K562 (cell line): ENCODE results near the gene SPTBN2. TPM values are rescaled to one million over a fixed set of nuclear protein-coding genes. Genes with fewer than 3 reads are reported as not detected.

ENCODE experiments used
- CREB1 ChIP-seq, 2 experiments: sonication (generic) in 1 of 2; formaldehyde crosslinking in 1 of 2; IDR thresholded peaks; 2 replicates each; pipeline versions ENCODE4 v1.6.1 to v1.8.0; 2012 to 2022; ENCODE audit warnings: inconsistent platforms in 1 of 2, mild to moderate bottlenecking in 1 of 2, missing genetic modification reagents in 1 of 2, moderate library complexity in 1 of 2
- ETS2 ChIP-seq: IDR thresholded peaks from 2 replicates; pipeline ENCODE4 v1.6.1; 2016; ENCODE audit warnings: borderline replicate concordance, missing genetic modification characterization, mild to moderate bottlenecking, moderate library complexity, missing compliant biosample characterization; ENCODE audit not compliant: poor library complexity, severe bottlenecking
- LCOR ChIP-seq: sonication (generic); formaldehyde crosslinking; IDR thresholded peaks from 2 replicates; pipeline ENCODE4 v1.8.0; 2022; ENCODE audit warnings: mild to moderate bottlenecking, missing genetic modification reagents
- MBD2 ChIP-seq: sonication (generic); IDR thresholded peaks from 2 replicates; pipeline ENCODE4 v1.6.1; 2016; ENCODE audit warnings: low read depth, borderline replicate concordance
- NFIC ChIP-seq: fragments of 450-650 bp; IDR thresholded peaks from 2 replicates; pipeline ENCODE4 v1.6.1; 2017; ENCODE audit warnings: mild to moderate bottlenecking, inconsistent platforms
- POLR2G ChIP-seq: fragments of 200-400 bp; formaldehyde crosslinking; IDR thresholded peaks from 2 replicates; pipeline ENCODE4 v1.6.1; 2017; ENCODE audit warnings: low read depth, mild to moderate bottlenecking, antibody characterized with exemption, low read length, moderate library complexity
- RBFOX2 ChIP-seq: fragments of 200-400 bp; formaldehyde crosslinking; IDR thresholded peaks from 2 replicates; pipeline ENCODE4 v1.6.1; 2017; ENCODE audit warnings: low read depth, mild to moderate bottlenecking, low read length, moderate library complexity
- ZFX ChIP-seq: sonication (generic); formaldehyde crosslinking; IDR thresholded peaks from 2 replicates; pipeline ENCODE4 v1.8.0; 2022; ENCODE audit warnings: mild to moderate bottlenecking, missing genetic modification reagents, moderate library complexity
- polyA plus RNA-seq, 8 experiments: library from polyadenylated mRNA; depleted of rRNA in 4 of 8; stranded (reverse) in 5 of 8; unstranded in 3 of 8; fragments of >200 nt; fragmentation: Nextera tagmentation in 2 of 8; fragmentation: Illumina TruSeq in 1 of 8; extraction: Ambion mirVana in 2 of 8; extraction: Trizol in 1 of 8; gene quantifications; 2 replicates each; pipeline versions ENCODE4 v1.2.1 to v1.2.3, GENCODE V29; 2011 to 2014; ENCODE audit warnings: inconsistent platforms in 1 of 8, missing spikeins in 1 of 8
- total RNA-seq, 7 experiments: library from RNA; depleted of rRNA in 6 of 7; stranded (reverse); fragments of >200 nt in 6 of 7; fragmentation: Illumina TruSeq in 2 of 7; extraction: Trizol in 2 of 7; gene quantifications; 2 replicates each; pipeline versions ENCODE4 v1.2.1 to v1.2.3, GENCODE V29; 2011 to 2021; ENCODE audit warnings: low replicate concordance in 1 of 7
- TF ChIP-seq, protein P1 (sequence below): sonication (generic); formaldehyde crosslinking; IDR thresholded peaks from 2 replicates; pipeline ENCODE4 v1.8.1; 2023; ENCODE audit warnings: mild to moderate bottlenecking, missing genetic modification reagents
- TF ChIP-seq, protein P2 (sequence below), 3 experiments: fragments of 200-800 bp in 1 of 3; sonication (Bioruptor generic) in 1 of 3; sonication (generic) in 1 of 3; formaldehyde crosslinking in 1 of 3; IDR thresholded peaks; 2 replicates each; pipeline versions ENCODE4 v1.6.1 to v1.8.0; 2016 to 2022; ENCODE audit warnings: mild to moderate bottlenecking in 2 of 3, missing compliant biosample characterization in 2 of 3, missing genetic modification characterization in 2 of 3, missing genetic modification reagents in 1 of 3
- TF ChIP-seq, protein P3 (sequence below): sonication (generic); formaldehyde crosslinking; IDR thresholded peaks from 2 replicates; pipeline ENCODE4 v1.4.0; 2020; ENCODE audit warnings: mild to moderate bottlenecking, missing genetic modification reagents
- TF ChIP-seq, protein P4 (sequence below): sonication (generic); formaldehyde crosslinking; IDR thresholded peaks from 2 replicates; pipeline ENCODE4 v1.8.0; 2022; ENCODE audit warnings: mild to moderate bottlenecking, missing genetic modification reagents, borderline replicate concordance
- TF ChIP-seq, protein P5 (sequence below): sonication (generic); formaldehyde crosslinking; IDR thresholded peaks from 2 replicates; pipeline ENCODE4 v1.8.0; 2022; ENCODE audit warnings: mild to moderate bottlenecking, missing genetic modification reagents
- TF ChIP-seq, protein P6 (sequence below): sonication (generic); formaldehyde crosslinking; IDR thresholded peaks from 2 replicates; pipeline ENCODE4 v1.9.0; 2022; ENCODE audit warnings: mild to moderate bottlenecking, missing genetic modification reagents

SPTBN2 gene
- total and polyA plus RNA-seq, 9 of the 15 experiments (the other 6 are each of a cell fraction or from before 2014, with no cell fraction given) = 0.38 to 56.5 (median 19.7) TPM

DNA sequence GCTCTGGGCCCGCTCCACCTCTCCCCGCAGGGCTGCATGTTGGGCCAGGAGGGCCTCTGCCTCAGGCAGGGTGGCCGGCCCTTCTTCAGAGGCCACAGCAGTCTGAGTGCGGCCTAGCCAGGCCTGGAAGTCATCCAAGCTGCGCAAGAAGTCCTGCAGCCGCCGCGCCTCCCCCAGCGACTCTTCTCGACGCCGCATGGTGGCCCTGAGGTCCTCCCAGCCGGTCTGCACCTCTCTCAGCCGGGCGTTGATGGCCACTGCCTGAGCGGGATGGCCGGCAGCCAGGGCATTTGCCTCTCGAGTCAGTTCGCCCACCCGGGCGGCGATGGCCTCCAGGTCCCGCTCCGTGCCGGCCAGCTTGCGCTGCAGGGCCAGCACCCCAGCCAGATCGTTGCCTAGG, 28.3 kb downstream of the SPTBN2 start (continued):
- TF ChIP-seq, protein P1, sequence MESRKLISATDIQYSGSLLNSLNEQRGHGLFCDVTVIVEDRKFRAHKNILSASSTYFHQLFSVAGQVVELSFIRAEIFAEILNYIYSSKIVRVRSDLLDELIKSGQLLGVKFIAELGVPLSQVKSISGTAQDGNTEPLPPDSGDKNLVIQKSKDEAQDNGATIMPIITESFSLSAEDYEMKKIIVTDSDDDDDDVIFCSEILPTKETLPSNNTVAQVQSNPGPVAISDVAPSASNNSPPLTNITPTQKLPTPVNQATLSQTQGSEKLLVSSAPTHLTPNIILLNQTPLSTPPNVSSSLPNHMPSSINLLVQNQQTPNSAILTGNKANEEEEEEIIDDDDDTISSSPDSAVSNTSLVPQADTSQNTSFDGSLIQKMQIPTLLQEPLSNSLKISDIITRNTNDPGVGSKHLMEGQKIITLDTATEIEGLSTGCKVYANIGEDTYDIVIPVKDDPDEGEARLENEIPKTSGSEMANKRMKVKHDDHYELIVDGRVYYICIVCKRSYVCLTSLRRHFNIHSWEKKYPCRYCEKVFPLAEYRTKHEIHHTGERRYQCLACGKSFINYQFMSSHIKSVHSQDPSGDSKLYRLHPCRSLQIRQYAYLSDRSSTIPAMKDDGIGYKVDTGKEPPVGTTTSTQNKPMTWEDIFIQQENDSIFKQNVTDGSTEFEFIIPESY = peak; percentile 61
- TF ChIP-seq MBD2 = no peak
- peak; percentile 93 for TF ChIP-seq ZFX (CRISPR knock-in tag)
- TF ChIP-seq, protein P2, sequence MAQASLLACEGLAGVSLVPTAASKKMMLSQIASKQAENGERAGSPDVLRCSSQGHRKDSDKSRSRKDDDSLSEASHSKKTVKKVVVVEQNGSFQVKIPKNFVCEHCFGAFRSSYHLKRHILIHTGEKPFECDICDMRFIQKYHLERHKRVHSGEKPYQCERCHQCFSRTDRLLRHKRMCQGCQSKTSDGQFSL (CRISPR knock-in tag; IDR thresholded peaks at IDR 0.05) = no peak
- TF ChIP-seq, protein P2 (tag; IDR thresholded peaks at IDR 0.05) = 0 out of 4 replicates have a peak, but pooled peaks of 1 of the 2 experiments have one; percentile 19
- no peak for TF ChIP-seq ETS2 (tag)
- TF ChIP-seq, protein P3, sequence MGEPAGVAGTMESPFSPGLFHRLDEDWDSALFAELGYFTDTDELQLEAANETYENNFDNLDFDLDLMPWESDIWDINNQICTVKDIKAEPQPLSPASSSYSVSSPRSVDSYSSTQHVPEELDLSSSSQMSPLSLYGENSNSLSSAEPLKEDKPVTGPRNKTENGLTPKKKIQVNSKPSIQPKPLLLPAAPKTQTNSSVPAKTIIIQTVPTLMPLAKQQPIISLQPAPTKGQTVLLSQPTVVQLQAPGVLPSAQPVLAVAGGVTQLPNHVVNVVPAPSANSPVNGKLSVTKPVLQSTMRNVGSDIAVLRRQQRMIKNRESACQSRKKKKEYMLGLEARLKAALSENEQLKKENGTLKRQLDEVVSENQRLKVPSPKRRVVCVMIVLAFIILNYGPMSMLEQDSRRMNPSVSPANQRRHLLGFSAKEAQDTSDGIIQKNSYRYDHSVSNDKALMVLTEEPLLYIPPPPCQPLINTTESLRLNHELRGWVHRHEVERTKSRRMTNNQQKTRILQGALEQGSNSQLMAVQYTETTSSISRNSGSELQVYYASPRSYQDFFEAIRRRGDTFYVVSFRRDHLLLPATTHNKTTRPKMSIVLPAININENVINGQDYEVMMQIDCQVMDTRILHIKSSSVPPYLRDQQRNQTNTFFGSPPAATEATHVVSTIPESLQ (CRISPR knock-in tag) = 0 out of 2 replicates have a peak, but pooled peaks have one; percentile 2
- TF ChIP-seq, protein P4, sequence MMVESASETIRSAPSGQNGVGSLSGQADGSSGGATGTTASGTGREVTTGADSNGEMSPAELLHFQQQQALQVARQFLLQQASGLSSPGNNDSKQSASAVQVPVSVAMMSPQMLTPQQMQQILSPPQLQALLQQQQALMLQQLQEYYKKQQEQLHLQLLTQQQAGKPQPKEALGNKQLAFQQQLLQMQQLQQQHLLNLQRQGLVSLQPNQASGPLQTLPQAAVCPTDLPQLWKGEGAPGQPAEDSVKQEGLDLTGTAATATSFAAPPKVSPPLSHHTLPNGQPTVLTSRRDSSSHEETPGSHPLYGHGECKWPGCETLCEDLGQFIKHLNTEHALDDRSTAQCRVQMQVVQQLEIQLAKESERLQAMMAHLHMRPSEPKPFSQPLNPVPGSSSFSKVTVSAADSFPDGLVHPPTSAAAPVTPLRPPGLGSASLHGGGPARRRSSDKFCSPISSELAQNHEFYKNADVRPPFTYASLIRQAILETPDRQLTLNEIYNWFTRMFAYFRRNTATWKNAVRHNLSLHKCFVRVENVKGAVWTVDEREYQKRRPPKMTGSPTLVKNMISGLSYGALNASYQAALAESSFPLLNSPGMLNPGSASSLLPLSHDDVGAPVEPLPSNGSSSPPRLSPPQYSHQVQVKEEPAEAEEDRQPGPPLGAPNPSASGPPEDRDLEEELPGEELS = peak; percentile 66; the same call in 1 of the 2 replicates
- no peak for TF ChIP-seq CREB1 (IDR thresholded peaks at IDR 0.05)
- peak; percentile 31; the same call in 1 of the 2 replicates for TF ChIP-seq CREB1 (CRISPR knock-in tag; IDR thresholded peaks at IDR 0.05)
- peak; percentile 52 for TF ChIP-seq NFIC
- TF ChIP-seq RBFOX2 = peak; percentile 70
- TF ChIP-seq LCOR (CRISPR knock-in tag) = 0 out of 2 replicates have a peak, but pooled peaks have one; percentile 38
- TF ChIP-seq, protein P5, sequence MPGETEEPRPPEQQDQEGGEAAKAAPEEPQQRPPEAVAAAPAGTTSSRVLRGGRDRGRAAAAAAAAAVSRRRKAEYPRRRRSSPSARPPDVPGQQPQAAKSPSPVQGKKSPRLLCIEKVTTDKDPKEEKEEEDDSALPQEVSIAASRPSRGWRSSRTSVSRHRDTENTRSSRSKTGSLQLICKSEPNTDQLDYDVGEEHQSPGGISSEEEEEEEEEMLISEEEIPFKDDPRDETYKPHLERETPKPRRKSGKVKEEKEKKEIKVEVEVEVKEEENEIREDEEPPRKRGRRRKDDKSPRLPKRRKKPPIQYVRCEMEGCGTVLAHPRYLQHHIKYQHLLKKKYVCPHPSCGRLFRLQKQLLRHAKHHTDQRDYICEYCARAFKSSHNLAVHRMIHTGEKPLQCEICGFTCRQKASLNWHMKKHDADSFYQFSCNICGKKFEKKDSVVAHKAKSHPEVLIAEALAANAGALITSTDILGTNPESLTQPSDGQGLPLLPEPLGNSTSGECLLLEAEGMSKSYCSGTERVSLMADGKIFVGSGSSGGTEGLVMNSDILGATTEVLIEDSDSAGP (CRISPR knock-in tag) = no peak
- TF ChIP-seq, protein P6, sequence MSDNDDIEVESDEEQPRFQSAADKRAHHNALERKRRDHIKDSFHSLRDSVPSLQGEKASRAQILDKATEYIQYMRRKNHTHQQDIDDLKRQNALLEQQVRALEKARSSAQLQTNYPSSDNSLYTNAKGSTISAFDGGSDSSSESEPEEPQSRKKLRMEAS (CRISPR knock-in tag) = peak; percentile 79
- peak; percentile 56 for TF ChIP-seq POLR2G
